Measurements from ENCODE around the gene COL5A1. TPM values are rescaled to one million over a fixed set of nuclear protein-coding genes. Genes with fewer than 3 reads are reported as not detected.

Gene COL5A1
- total RNA-seq, 1 donor from 2014 or later = 28.9 TPM

- Mint-ChIP-seq H3K27ac (ENCODE audit: unreplicated experiment) (no peak overlapping the region), H3K9me3 (ENCODE audit: unreplicated experiment) (peaks cover 1% of the 10 kb centered on the region), H3K36me3 (ENCODE audit: unreplicated experiment) (no peaks in the 10 kb centered on the region), H3K4me1 (ENCODE audit: low read depth, unreplicated experiment) (no peaks in the 10 kb centered on the region), H3K27me3 (ENCODE audit: unreplicated experiment) (peaks cover 1% of the 10 kb centered on the region), H3K4me3 (ENCODE audit: unreplicated experiment) (no peak overlapping the region)
- no peak for DNase-seq
- TF ChIP-seq CTCF (IDR thresholded peaks at IDR 0.05; ENCODE audit: partially characterized antibody, unreplicated experiment) = no peak
Measured at GRCh38 chr9:134598884-134599245, 42.7 kb upstream of the COL5A1 start.

GRCh38 chr9:134600371-134600770, 41.2 kb upstream of the COL5A1 start:
- peaks cover 4% of the 10 kb centered on the region for H3K9me3 Mint-ChIP-seq (ENCODE audit: unreplicated experiment)

GRCh38 chr9:134600836-134601638, 40.6 kb upstream of the COL5A1 start:
- Mint-ChIP-seq H3K4me1 (ENCODE audit: low read depth, unreplicated experiment) (no peaks in the 10 kb centered on the region), H3K36me3 (ENCODE audit: unreplicated experiment) (no peaks in the 10 kb centered on the region), H3K4me3 (ENCODE audit: unreplicated experiment) (no peak overlapping the region), H3K9me3 (ENCODE audit: unreplicated experiment) (peaks cover 4% of the 10 kb centered on the region), H3K27me3 (ENCODE audit: unreplicated experiment) (peaks cover 3% of the 10 kb centered on the region), H3K27ac (ENCODE audit: unreplicated experiment) (no peak overlapping the region)
- no peak for TF ChIP-seq CTCF (IDR thresholded peaks at IDR 0.05; ENCODE audit: partially characterized antibody, unreplicated experiment)
- no peak for DNase-seq

More at GRCh38 chr9:134600371-134600770, 41.2 kb upstream of the COL5A1 start:
- Mint-ChIP-seq H3K4me3 (ENCODE audit: unreplicated experiment) (no peak overlapping the region), H3K27me3 (ENCODE audit: unreplicated experiment) (peaks cover 3% of the 10 kb centered on the region), H3K36me3 (ENCODE audit: unreplicated experiment) (no peaks in the 10 kb centered on the region), H3K4me1 (ENCODE audit: low read depth, unreplicated experiment) (no peaks in the 10 kb centered on the region), H3K27ac (ENCODE audit: unreplicated experiment) (no peak overlapping the region)
- DNase-seq = no peak
- TF ChIP-seq CTCF (IDR thresholded peaks at IDR 0.05; ENCODE audit: partially characterized antibody, unreplicated experiment) = no peak

- Mint-ChIP-seq H3K27ac (ENCODE audit: unreplicated experiment) (no peak overlapping the region), H3K27me3 (ENCODE audit: unreplicated experiment) (peaks cover 3% of the 10 kb centered on the region), H3K4me1 (ENCODE audit: low read depth, unreplicated experiment) (no peaks in the 10 kb centered on the region), H3K9me3 (ENCODE audit: unreplicated experiment) (peaks cover 7% of the 10 kb centered on the region), H3K36me3 (ENCODE audit: unreplicated experiment) (no peaks in the 10 kb centered on the region), H3K4me3 (ENCODE audit: unreplicated experiment) (no peak overlapping the region)
- DNase-seq = no peak
- TF ChIP-seq CTCF (IDR thresholded peaks at IDR 0.05; ENCODE audit: partially characterized antibody, unreplicated experiment) = no peak
Measured at GRCh38 chr9:134601764-134602163, 39.8 kb upstream of the COL5A1 start.

GRCh38 chr9:134602547-134603362, 38.8 kb upstream of the COL5A1 start:
- H3K4me3 Mint-ChIP-seq (ENCODE audit: unreplicated experiment) = no peak overlapping the region
- H3K36me3 Mint-ChIP-seq (ENCODE audit: unreplicated experiment) = no peaks in the 10 kb centered on the region
- H3K4me1 Mint-ChIP-seq (ENCODE audit: low read depth, unreplicated experiment) = no peaks in the 10 kb centered on the region
- DNase-seq = no peak
- H3K27me3 Mint-ChIP-seq (ENCODE audit: unreplicated experiment) = peaks cover 5% of the 10 kb centered on the region
- H3K27ac Mint-ChIP-seq (ENCODE audit: unreplicated experiment) = no peak overlapping the region
- no peak for TF ChIP-seq CTCF (IDR thresholded peaks at IDR 0.05; ENCODE audit: partially characterized antibody, unreplicated experiment)
- H3K9me3 Mint-ChIP-seq (ENCODE audit: unreplicated experiment) = peaks cover 7% of the 10 kb centered on the region

Data from glutamatergic neuron (in vitro differentiated cells).